K562 (cell line): ENCODE measurements around the gene NFKBIB. TPM values are rescaled to one million over a fixed set of nuclear protein-coding genes. Genes with fewer than 3 reads are reported as not detected.

Source experiments
- ADNP ChIP-seq: fragments of 200-800 bp; sonication (Bioruptor generic); IDR thresholded peaks from 2 replicates; pipeline ENCODE4 v1.6.1; 2016; ENCODE audit warnings: missing genetic modification characterization, missing compliant biosample characterization
- HDAC6 ChIP-seq: IDR thresholded peaks from 2 replicates; pipeline ENCODE4 v1.6.1; 2012; ENCODE audit warnings: low read depth, mild to moderate bottlenecking, control low read depth, inconsistent platforms, low read length, moderate library complexity
- NR0B1 ChIP-seq: fragments of 450-650 bp; IDR thresholded peaks from one replicate; pipeline ENCODE4 v1.6.1; 2018; ENCODE audit warnings: mild to moderate bottlenecking, moderate library complexity; ENCODE audit not compliant: partially characterized antibody
- TRIM28 ChIP-seq: fragments of 450-650 bp; IDR thresholded peaks from 2 replicates; pipeline ENCODE4 v1.6.1; 2017
- ZNF431 ChIP-seq: sonication (generic); formaldehyde crosslinking; IDR thresholded peaks from 2 replicates; pipeline ENCODE4 v1.8.0; 2022; ENCODE audit warnings: mild to moderate bottlenecking, missing genetic modification reagents
- ZNF655 ChIP-seq: fragments of 250-450 bp; sonication (Bioruptor Pico); IDR thresholded peaks from 2 replicates; pipeline ENCODE4 v1.5.0; 2021
- polyA plus RNA-seq, 8 experiments: library from polyadenylated mRNA; depleted of rRNA in 4 of 8; stranded (reverse) in 5 of 8; unstranded in 3 of 8; fragments of >200 nt; fragmentation: Nextera tagmentation in 2 of 8; fragmentation: Illumina TruSeq in 1 of 8; extraction: Ambion mirVana in 2 of 8; extraction: Trizol in 1 of 8; gene quantifications; 2 replicates each; pipeline versions ENCODE4 v1.2.1 to v1.2.3, GENCODE V29; 2011 to 2014; ENCODE audit warnings: inconsistent platforms in 1 of 8, missing spikeins in 1 of 8
- total RNA-seq, 7 experiments: library from RNA; depleted of rRNA in 6 of 7; stranded (reverse); fragments of >200 nt in 6 of 7; fragmentation: Illumina TruSeq in 2 of 7; extraction: Trizol in 2 of 7; gene quantifications; 2 replicates each; pipeline versions ENCODE4 v1.2.1 to v1.2.3, GENCODE V29; 2011 to 2021; ENCODE audit warnings: low replicate concordance in 1 of 7
- TF ChIP-seq, protein P1 (sequence below), 2 experiments: fragments of 450-650 bp; formaldehyde crosslinking in 1 of 2; IDR thresholded peaks; 2 replicates each; pipeline versions ENCODE4 v1.4.0 to v1.6.1; 2014 to 2020; ENCODE audit warnings: mild to moderate bottlenecking in 2 of 2, borderline replicate concordance in 1 of 2, low read depth in 1 of 2
- TF ChIP-seq, protein P2 (sequence below): fragments of 450-650 bp; IDR thresholded peaks from 2 replicates; pipeline ENCODE4 v1.6.1; 2014; ENCODE audit warnings: low read depth, mild to moderate bottlenecking, moderate library complexity, borderline replicate concordance
- TF ChIP-seq, protein P3 (sequence below): fragments of 450-650 bp; IDR thresholded peaks from 2 replicates; pipeline ENCODE4 v1.6.1; 2016; ENCODE audit warnings: mild to moderate bottlenecking

Gene NFKBIB
- total and polyA plus RNA-seq, 9 of the 15 experiments (the other 6 are each of a cell fraction or from before 2014, with no cell fraction given): 1.5 to 44.9 (median 10.4) TPM

GRCh38 chr19:38851622-38852230, 48.0 kb upstream of the NFKBIB start (continued):
- TF ChIP-seq, protein P1, sequence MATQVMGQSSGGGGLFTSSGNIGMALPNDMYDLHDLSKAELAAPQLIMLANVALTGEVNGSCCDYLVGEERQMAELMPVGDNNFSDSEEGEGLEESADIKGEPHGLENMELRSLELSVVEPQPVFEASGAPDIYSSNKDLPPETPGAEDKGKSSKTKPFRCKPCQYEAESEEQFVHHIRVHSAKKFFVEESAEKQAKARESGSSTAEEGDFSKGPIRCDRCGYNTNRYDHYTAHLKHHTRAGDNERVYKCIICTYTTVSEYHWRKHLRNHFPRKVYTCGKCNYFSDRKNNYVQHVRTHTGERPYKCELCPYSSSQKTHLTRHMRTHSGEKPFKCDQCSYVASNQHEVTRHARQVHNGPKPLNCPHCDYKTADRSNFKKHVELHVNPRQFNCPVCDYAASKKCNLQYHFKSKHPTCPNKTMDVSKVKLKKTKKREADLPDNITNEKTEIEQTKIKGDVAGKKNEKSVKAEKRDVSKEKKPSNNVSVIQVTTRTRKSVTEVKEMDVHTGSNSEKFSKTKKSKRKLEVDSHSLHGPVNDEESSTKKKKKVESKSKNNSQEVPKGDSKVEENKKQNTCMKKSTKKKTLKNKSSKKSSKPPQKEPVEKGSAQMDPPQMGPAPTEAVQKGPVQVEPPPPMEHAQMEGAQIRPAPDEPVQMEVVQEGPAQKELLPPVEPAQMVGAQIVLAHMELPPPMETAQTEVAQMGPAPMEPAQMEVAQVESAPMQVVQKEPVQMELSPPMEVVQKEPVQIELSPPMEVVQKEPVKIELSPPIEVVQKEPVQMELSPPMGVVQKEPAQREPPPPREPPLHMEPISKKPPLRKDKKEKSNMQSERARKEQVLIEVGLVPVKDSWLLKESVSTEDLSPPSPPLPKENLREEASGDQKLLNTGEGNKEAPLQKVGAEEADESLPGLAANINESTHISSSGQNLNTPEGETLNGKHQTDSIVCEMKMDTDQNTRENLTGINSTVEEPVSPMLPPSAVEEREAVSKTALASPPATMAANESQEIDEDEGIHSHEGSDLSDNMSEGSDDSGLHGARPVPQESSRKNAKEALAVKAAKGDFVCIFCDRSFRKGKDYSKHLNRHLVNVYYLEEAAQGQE (IDR thresholded peaks at IDR 0.05; ENCODE audit: borderline replicate concordance): peak; percentile 73
- TF ChIP-seq, protein P1 (CRISPR knock-in tag; IDR thresholded peaks at IDR 0.05; ENCODE audit: low read depth): 0 out of 2 replicates have a peak, but pooled peaks have one; percentile 63
- TF ChIP-seq NR0B1 (no peak), TRIM28 (peak; percentile 65; the same call in 1 of the 2 replicates), ZNF431 (CRISPR knock-in tag) (0 out of 2 replicates have a peak, but pooled peaks have one; percentile 38), ADNP (tag) (no peak), HDAC6 (no peak), ZNF655 (CRISPR knock-in tag) (no peak)
- TF ChIP-seq, protein P2, sequence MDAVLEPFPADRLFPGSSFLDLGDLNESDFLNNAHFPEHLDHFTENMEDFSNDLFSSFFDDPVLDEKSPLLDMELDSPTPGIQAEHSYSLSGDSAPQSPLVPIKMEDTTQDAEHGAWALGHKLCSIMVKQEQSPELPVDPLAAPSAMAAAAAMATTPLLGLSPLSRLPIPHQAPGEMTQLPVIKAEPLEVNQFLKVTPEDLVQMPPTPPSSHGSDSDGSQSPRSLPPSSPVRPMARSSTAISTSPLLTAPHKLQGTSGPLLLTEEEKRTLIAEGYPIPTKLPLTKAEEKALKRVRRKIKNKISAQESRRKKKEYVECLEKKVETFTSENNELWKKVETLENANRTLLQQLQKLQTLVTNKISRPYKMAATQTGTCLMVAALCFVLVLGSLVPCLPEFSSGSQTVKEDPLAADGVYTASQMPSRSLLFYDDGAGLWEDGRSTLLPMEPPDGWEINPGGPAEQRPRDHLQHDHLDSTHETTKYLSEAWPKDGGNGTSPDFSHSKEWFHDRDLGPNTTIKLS: peak; percentile 65
- TF ChIP-seq, protein P3, sequence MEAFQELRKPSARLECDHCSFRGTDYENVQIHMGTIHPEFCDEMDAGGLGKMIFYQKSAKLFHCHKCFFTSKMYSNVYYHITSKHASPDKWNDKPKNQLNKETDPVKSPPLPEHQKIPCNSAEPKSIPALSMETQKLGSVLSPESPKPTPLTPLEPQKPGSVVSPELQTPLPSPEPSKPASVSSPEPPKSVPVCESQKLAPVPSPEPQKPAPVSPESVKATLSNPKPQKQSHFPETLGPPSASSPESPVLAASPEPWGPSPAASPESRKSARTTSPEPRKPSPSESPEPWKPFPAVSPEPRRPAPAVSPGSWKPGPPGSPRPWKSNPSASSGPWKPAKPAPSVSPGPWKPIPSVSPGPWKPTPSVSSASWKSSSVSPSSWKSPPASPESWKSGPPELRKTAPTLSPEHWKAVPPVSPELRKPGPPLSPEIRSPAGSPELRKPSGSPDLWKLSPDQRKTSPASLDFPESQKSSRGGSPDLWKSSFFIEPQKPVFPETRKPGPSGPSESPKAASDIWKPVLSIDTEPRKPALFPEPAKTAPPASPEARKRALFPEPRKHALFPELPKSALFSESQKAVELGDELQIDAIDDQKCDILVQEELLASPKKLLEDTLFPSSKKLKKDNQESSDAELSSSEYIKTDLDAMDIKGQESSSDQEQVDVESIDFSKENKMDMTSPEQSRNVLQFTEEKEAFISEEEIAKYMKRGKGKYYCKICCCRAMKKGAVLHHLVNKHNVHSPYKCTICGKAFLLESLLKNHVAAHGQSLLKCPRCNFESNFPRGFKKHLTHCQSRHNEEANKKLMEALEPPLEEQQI: no peak
